ENCODE results near the gene TBRG4.

Gene TBRG4

GRCh38 chr7:45106820-45107219 is 4.7 kb downstream of the TBRG4 start:
- Histone ChIP-seq H3K4me3 (ENCODE audit: low read depth in 1 of 2, low read length in 2 of 2) (no peak overlapping the region), H3K4me2 (ENCODE audit: insufficient read depth, low read length) (no peak overlapping the region), H3K27ac (ENCODE audit: low read length) (no peak overlapping the region), H2AFZ (ENCODE audit: low read depth, low read length) (no peak overlapping the region), H3K9ac (ENCODE audit: low read depth, low read length) (no peak overlapping the region), H3K4me1 (ENCODE audit: insufficient read depth, low read length) (peaks cover 39% of the 10 kb centered on the region), H3K79me2 (ENCODE audit: insufficient read depth, low read length) (peaks cover 66% of the 10 kb centered on the region), H4K20me1 (ENCODE audit: insufficient read depth, low read length) (peaks cover 80% of the 10 kb centered on the region), H3K36me3 (ENCODE audit: insufficient read depth, low read length) (peaks cover 83% of the 10 kb centered on the region), H3K27me3 (ENCODE audit: insufficient read depth, low read length, poor library complexity) (no peaks in the 10 kb centered on the region), H3K9me3 (ENCODE audit: insufficient read depth, low read length, severe bottlenecking) (no peaks in the 10 kb centered on the region)
- no peak for TF ChIP-seq CTCF (IDR thresholded peaks at IDR 0.05; ENCODE audit: borderline replicate concordance, extremely low read depth, low read length, poor library complexity, severe bottlenecking)
- TF ChIP-seq EZH2 (IDR thresholded peaks at IDR 0.05; ENCODE audit: borderline replicate concordance, low read depth, low read length, severe bottlenecking) = no peak
- DNase-seq (no peak), ATAC-seq (ENCODE audit: insufficient read depth, low read depth) (no peak)

GRCh38 chr7:45105588-45106188 is 5.8 kb downstream of the TBRG4 start:
- H3K4me3 ChIP-seq (ENCODE audit: low read depth in 1 of 2, low read length in 2 of 2) = no peak overlapping the region
- peaks cover 92% of the 10 kb centered on the region for H4K20me1 ChIP-seq (ENCODE audit: insufficient read depth, low read length)
- H3K4me2 ChIP-seq (ENCODE audit: insufficient read depth, low read length) = no peak overlapping the region
- H3K9me3 ChIP-seq (ENCODE audit: insufficient read depth, low read length, severe bottlenecking) = no peaks in the 10 kb centered on the region
- no peak overlapping the region for H2AFZ ChIP-seq (ENCODE audit: low read depth, low read length)
- no peak overlapping the region for H3K27ac ChIP-seq (ENCODE audit: low read length)
- peaks cover 38% of the 10 kb centered on the region for H3K4me1 ChIP-seq (ENCODE audit: insufficient read depth, low read length)
- no peak for TF ChIP-seq EZH2 (IDR thresholded peaks at IDR 0.05; ENCODE audit: borderline replicate concordance, low read depth, low read length, severe bottlenecking)
- H3K27me3 ChIP-seq (ENCODE audit: insufficient read depth, low read length, poor library complexity) = no peaks in the 10 kb centered on the region
- H3K36me3 ChIP-seq (ENCODE audit: insufficient read depth, low read length) = peaks cover 91% of the 10 kb centered on the region
- ATAC-seq (ENCODE audit: insufficient read depth, low read depth) (no peak), DNase-seq (no peak)
- no peak overlapping the region for H3K9ac ChIP-seq (ENCODE audit: low read depth, low read length)
- peaks cover 56% of the 10 kb centered on the region for H3K79me2 ChIP-seq (ENCODE audit: insufficient read depth, low read length)

DNA sequence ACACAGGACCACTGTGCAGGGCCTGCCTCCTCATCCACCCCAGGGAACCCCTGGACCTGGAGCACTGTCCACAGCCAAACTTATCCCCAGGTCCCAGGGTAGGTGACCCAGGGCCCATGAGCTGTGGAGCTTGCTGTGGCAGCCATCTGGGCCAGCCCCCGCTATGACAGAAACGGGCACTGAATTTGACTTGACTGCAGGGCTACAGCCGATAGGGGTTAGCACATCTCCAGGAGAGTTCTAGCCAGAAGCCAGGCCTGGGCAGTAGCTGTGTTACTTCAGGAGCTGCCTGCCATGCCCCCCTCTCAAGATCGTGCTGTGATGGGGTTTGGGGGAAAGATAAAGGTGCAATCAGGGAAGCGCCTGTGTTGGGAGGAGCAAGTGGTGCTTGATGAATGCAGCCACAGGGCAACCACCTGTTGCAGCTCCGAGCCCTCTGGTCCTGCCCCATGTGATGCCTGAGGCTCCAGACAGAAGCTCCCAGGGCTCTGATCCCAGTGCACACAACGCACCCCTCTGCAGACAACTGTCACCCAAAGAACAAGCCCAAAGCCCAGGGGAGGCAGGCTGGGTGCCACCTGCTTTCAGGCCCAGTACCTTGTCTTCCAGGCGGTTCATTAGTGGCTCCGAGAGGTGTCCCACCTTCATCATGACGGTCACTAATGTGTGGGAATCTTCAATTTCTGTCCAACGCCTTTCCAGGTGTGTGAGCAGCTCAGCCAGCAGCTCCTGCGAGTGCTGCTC is 6.5 kb downstream of the TBRG4 start:
- Histone ChIP-seq H3K27ac (ENCODE audit: low read length) (no peak overlapping the region), H3K36me3 (ENCODE audit: insufficient read depth, low read length) (peaks cover 96% of the 10 kb centered on the region), H3K79me2 (ENCODE audit: insufficient read depth, low read length) (peaks cover 50% of the 10 kb centered on the region), H3K4me2 (ENCODE audit: insufficient read depth, low read length) (no peak overlapping the region), H3K9ac (ENCODE audit: low read depth, low read length) (no peak overlapping the region), H3K4me3 (ENCODE audit: low read depth in 1 of 2, low read length in 2 of 2) (no peak overlapping the region), H3K4me1 (ENCODE audit: insufficient read depth, low read length) (peaks cover 32% of the 10 kb centered on the region), H4K20me1 (ENCODE audit: insufficient read depth, low read length) (peaks cover 95% of the 10 kb centered on the region), H2AFZ (ENCODE audit: low read depth, low read length) (no peak overlapping the region), H3K27me3 (ENCODE audit: insufficient read depth, low read length, poor library complexity) (no peaks in the 10 kb centered on the region), H3K9me3 (ENCODE audit: insufficient read depth, low read length, severe bottlenecking) (no peaks in the 10 kb centered on the region)
- TF ChIP-seq CTCF (IDR thresholded peaks at IDR 0.05; ENCODE audit: borderline replicate concordance, extremely low read depth, low read length, poor library complexity, severe bottlenecking) (no peak), EZH2 (IDR thresholded peaks at IDR 0.05; ENCODE audit: borderline replicate concordance, low read depth, low read length, severe bottlenecking) (no peak)
- DNase-seq (no peak), ATAC-seq (ENCODE audit: insufficient read depth, low read depth) (no peak)
